Gastrocnemius medialis (tissue), 4 donors: ENCODE measurements around the gene LRRC66. TPM values are rescaled to one million over a fixed set of nuclear protein-coding genes. Genes with fewer than 3 reads are reported as not detected.

Experiments
- ATAC-seq, 2 donors: fragments of 150-250 bp; one replicate each; pipeline ENCODE4 v1.9.1; 2016
- DNase-seq, 2 donors: peaks; one replicate each; pipeline ENCODE4 v3.0.0-alpha.2; 2019
- H3K27ac ChIP-seq, 4 donors: fragments of 200-600 bp; sonication (generic); 1 replicate in 1 of 4; 2 replicates in 3 of 4; pipeline ENCODE4 v1.5.1; 2016 to 2018; ENCODE audit warnings: mild to moderate bottlenecking in 2 of 4, moderate library complexity in 1 of 4
- H3K27me3 ChIP-seq, 3 donors: fragments of 200-600 bp; sonication (generic) in 2 of 3; 1 replicate in 1 of 3; 2 replicates in 2 of 3; pipeline versions ENCODE4 v1.5.1 to v1.6.0; 2016 to 2019; ENCODE audit warnings: mild to moderate bottlenecking in 1 of 3, moderate library complexity in 1 of 3
- H3K36me3 ChIP-seq, 2 donors: fragments of 200-600 bp; sonication (generic) in 1 of 2; one replicate each; pipeline ENCODE4 v1.5.1; 2017 to 2018
- H3K4me1 ChIP-seq, 2 donors: fragments of 200-600 bp; sonication (generic) in 1 of 2; one replicate each; pipeline ENCODE4 v1.5.1; 2016 to 2017; ENCODE audit warnings: mild to moderate bottlenecking in 2 of 2
- H3K4me3 ChIP-seq, 4 donors: fragments of 200-600 bp; sonication (generic) in 3 of 4; 1 replicate in 1 of 4; 2 replicates in 3 of 4; pipeline ENCODE4 v1.5.1; 2016 to 2019; ENCODE audit warnings: mild to moderate bottlenecking in 2 of 4
- H3K9me3 ChIP-seq, 3 donors: fragments of 200-600 bp; sonication (generic) in 2 of 3; 1 replicate in 1 of 3; 2 replicates in 2 of 3; pipeline ENCODE4 v1.5.1; 2016 to 2019
- CTCF ChIP-seq, 5 experiments: fragments of 450-650 bp in 3 of 5; fragments of 200-600 bp in 2 of 5; sonication (generic) in 2 of 5; IDR thresholded peaks in 4 of 5; conservative IDR thresholded peaks in 1 of 5; 1 replicate in 4 of 5; 2 replicates in 1 of 5; pipeline ENCODE4 v1.5.1; 2016 to 2019; ENCODE audit warnings: antibody characterized with exemption in 5 of 5, mild to moderate bottlenecking in 3 of 5, moderate library complexity in 3 of 5
- POLR2A ChIP-seq, 2 donors: fragments of 450-650 bp; IDR thresholded peaks; one replicate each; pipeline ENCODE4 v1.6.1; 2017; ENCODE audit warnings: antibody characterized with exemption in 2 of 2, mild to moderate bottlenecking in 2 of 2, moderate library complexity in 2 of 2
- in situ Hi-C, 4 donors: fragments of 200-750 bp; cut with MboI; loops; one replicate each; pipeline versions ENCODE4 v1.15.0 to v1.8.0; 2017; ENCODE audit warnings: low sequenced_read_pairs in 4 of 4
- intact Hi-C: fragments of 100-400 bp; cut with DNase I; formaldehyde crosslinking; loops from one replicate; pipeline ENCODE4 v1.15.1; 2023; ENCODE audit warnings: low total_unique reads
- total RNA-seq, 4 donors: library from RNA; depleted of rRNA; stranded (reverse); fragments of >200 nt; gene quantifications; one replicate each; pipeline versions ENCODE4 v1.1.0 to v1.2.3, GENCODE V29; 2016

LRRC66 gene
- total RNA-seq, 4 donors from 2014 or later, result 0.33 to 3.3 (median 1.1) TPM

GRCh38 chr4:52057196-52057595 lies 37.0 kb upstream of the LRRC66 start:
- no peaks in the 10 kb centered on the region for H3K36me3 ChIP-seq
- H3K4me1 ChIP-seq, result peaks cover 0 to 7% of the 10 kb centered on the region in 2 donors
- no peak overlapping the region for H3K27ac ChIP-seq
- no peaks in the 10 kb centered on the region for H3K9me3 ChIP-seq
- no peak for DNase-seq
- TF ChIP-seq CTCF (IDR thresholded peaks at IDR 0.05 in 4 of 5, conservative IDR thresholded peaks at IDR 0.05 in 1 of 5), result no peak
- TF ChIP-seq POLR2A (IDR thresholded peaks at IDR 0.05), result no peak
- ATAC-seq, result no peak
- intact Hi-C loops (no loop called here), in situ Hi-C loops (no loop called here)
- no peak overlapping the region for H3K4me3 ChIP-seq
- no peaks in the 10 kb centered on the region for H3K27me3 ChIP-seq

GRCh38 chr4:52054254-52054653 lies 34.1 kb upstream of the LRRC66 start:
- intact Hi-C loops, result no loop called here
- DNase-seq (no peak), ATAC-seq (no peak)
- no peak overlapping the region for H3K4me3 ChIP-seq
- no peaks in the 10 kb centered on the region for H3K9me3 ChIP-seq
- no peak overlapping the region for H3K27ac ChIP-seq
- peaks cover 0 to 5% of the 10 kb centered on the region in 2 donors for H3K4me1 ChIP-seq
- H3K36me3 ChIP-seq, result no peaks in the 10 kb centered on the region
- peaks cover 0 to 5% (median 0%) of the 10 kb centered on the region in 3 donors for H3K27me3 ChIP-seq
- TF ChIP-seq POLR2A (IDR thresholded peaks at IDR 0.05), result no peak
- TF ChIP-seq CTCF (IDR thresholded peaks at IDR 0.05 in 4 of 5, conservative IDR thresholded peaks at IDR 0.05 in 1 of 5), result no peak
- in situ Hi-C loops, result no loop called here

- peak in 1 of 2 donors; percentile 16 for ATAC-seq
- H3K27me3 ChIP-seq, result peaks cover 0 to 5% (median 0%) of the 10 kb centered on the region in 3 donors
- H3K4me3 ChIP-seq, result peak overlapping the region; percentile 59 to 79 (median 64)
- in situ Hi-C loops (no loop called here), intact Hi-C loops (no loop called here)
- no peaks in the 10 kb centered on the region for H3K36me3 ChIP-seq
- H3K4me1 ChIP-seq, result no peaks in the 10 kb centered on the region
- DNase-seq, result no peak
- H3K27ac ChIP-seq, result peak overlapping the region in 1 of 4 donors; percentile 46
- H3K9me3 ChIP-seq, result no peaks in the 10 kb centered on the region
- no peak for TF ChIP-seq POLR2A (IDR thresholded peaks at IDR 0.05)
- TF ChIP-seq CTCF (IDR thresholded peaks at IDR 0.05 in 4 of 5, conservative IDR thresholded peaks at IDR 0.05 in 1 of 5), result no peak
Observed at GRCh38 chr4:52052475-52052780, 32.3 kb upstream of the LRRC66 start.

GRCh38 chr4:52051615-52052474 lies 31.7 kb upstream of the LRRC66 start:
- ATAC-seq (peak; percentile 82 to 84), DNase-seq (peak; percentile 49 to 52)
- Histone ChIP-seq H3K36me3 (no peaks in the 10 kb centered on the region), H3K9me3 (no peaks in the 10 kb centered on the region), H3K27ac (peak overlapping the region; percentile 16 to 54 (median 34)), H3K4me3 (peak overlapping the region; percentile 59 to 79 (median 64)), H3K4me1 (no peaks in the 10 kb centered on the region), H3K27me3 (peaks cover 0 to 5% (median 0%) of the 10 kb centered on the region in 3 donors)
- in situ Hi-C loops, result no loop called here
- TF ChIP-seq POLR2A (IDR thresholded peaks at IDR 0.05) (no peak), CTCF (IDR thresholded peaks at IDR 0.05 in 4 of 5, conservative IDR thresholded peaks at IDR 0.05 in 1 of 5) (no peak)
- intact Hi-C loops, result no loop called here
